ENCODE data around the gene DUXA. TPM values are rescaled to one million over a fixed set of nuclear protein-coding genes. Genes with fewer than 3 reads are reported as not detected.
"Not testable (repeated sequence)": the region's sequence is repeated elsewhere in the genome, so short reads cannot be mapped to it uniquely, and the experiment has no call there.

The DUXA gene
- polyA plus RNA-seq, 3 donors = not detected

DNA sequence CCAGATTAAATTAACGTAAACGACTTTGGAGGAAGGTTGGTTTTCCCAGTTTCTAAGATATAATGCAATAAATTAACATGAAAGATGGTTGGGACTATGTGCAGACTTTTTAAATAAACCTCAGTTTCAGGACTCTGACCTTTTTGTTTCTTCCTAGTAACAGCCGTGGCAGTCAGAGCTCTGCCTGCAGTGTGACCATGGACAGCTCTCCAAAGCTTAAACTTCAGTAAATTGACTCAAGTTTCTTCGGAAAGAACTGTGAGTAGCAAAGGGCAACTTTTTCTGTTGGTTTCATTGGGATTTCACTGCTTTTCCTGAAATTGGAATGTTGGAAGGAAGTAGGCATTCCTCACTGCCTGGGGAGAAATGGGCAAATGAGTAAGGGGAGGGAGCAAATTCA is 43.4 kb downstream of the DUXA start:
- WGBS (ENCODE audit: insufficient coverage) = 60% methylated on average over 2 of the region's 4 CpGs
- H2AFZ ChIP-seq (ENCODE audit: insufficient read depth, low read depth, low read length, poor library complexity, severe bottlenecking) = no peak overlapping the region
- Mint-ChIP-seq H3K4me1 (no peaks in the 10 kb centered on the region), H3K36me3 (no peaks in the 10 kb centered on the region), H3K27me3 (ENCODE audit: low read depth in 3 of 3) (peaks cover 0 to 4% (median 2%) of the 10 kb centered on the region in 3 donors), H3K9me3 (peaks cover 35 to 75% (median 59%) of the 10 kb centered on the region in 7 donors), H3K27ac (no peak overlapping the region), H3K4me3 (no peak overlapping the region)
- no peak overlapping the region for H3K27ac ChIP-seq (ENCODE audit: low read depth in 1 of 2, low read length in 2 of 2)
- no peaks in the 10 kb centered on the region for H3K36me3 ChIP-seq (replicated peaks in 1 of 2; ENCODE audit: control insufficient read depth in 1 of 2, insufficient read depth in 2 of 2, low read length in 2 of 2)
- DNase-seq = no peak
- intact Hi-C loops (cut with micrococcal nuclease) = no loop called here
- H4K20me1 ChIP-seq (ENCODE audit: insufficient read depth, low read length) = no peaks in the 10 kb centered on the region
- H3K9me3 ChIP-seq (replicated peaks in 1 of 2; ENCODE audit: control insufficient read depth in 1 of 2, insufficient read depth in 1 of 2, low read length in 2 of 2) = peaks cover 45 to 47% of the 10 kb centered on the region in 2 donors
- no peak overlapping the region for H3K9ac ChIP-seq (ENCODE audit: insufficient read depth, low read length, poor library complexity, severe bottlenecking)
- H3K27me3 ChIP-seq (ENCODE audit: control insufficient read depth in 2 of 2, insufficient read depth in 2 of 2, low read length in 2 of 2) = no peaks in the 10 kb centered on the region
- no peak overlapping the region for H3K4me2 ChIP-seq (replicated peaks; ENCODE audit: extremely low read depth, low read length, poor library complexity, severe bottlenecking)
- no peak overlapping the region for H3K4me3 ChIP-seq (replicated peaks in 1 of 3; ENCODE audit: low read depth in 2 of 3, low read length in 3 of 3)
- no peaks in the 10 kb centered on the region for H3K4me1 ChIP-seq (ENCODE audit: control insufficient read depth in 1 of 2, insufficient read depth in 2 of 2, low read length in 2 of 2)
- no peaks in the 10 kb centered on the region for H3K79me2 ChIP-seq (ENCODE audit: insufficient read depth, low read length)
- TF ChIP-seq, protein P1, sequence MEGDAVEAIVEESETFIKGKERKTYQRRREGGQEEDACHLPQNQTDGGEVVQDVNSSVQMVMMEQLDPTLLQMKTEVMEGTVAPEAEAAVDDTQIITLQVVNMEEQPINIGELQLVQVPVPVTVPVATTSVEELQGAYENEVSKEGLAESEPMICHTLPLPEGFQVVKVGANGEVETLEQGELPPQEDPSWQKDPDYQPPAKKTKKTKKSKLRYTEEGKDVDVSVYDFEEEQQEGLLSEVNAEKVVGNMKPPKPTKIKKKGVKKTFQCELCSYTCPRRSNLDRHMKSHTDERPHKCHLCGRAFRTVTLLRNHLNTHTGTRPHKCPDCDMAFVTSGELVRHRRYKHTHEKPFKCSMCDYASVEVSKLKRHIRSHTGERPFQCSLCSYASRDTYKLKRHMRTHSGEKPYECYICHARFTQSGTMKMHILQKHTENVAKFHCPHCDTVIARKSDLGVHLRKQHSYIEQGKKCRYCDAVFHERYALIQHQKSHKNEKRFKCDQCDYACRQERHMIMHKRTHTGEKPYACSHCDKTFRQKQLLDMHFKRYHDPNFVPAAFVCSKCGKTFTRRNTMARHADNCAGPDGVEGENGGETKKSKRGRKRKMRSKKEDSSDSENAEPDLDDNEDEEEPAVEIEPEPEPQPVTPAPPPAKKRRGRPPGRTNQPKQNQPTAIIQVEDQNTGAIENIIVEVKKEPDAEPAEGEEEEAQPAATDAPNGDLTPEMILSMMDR (IDR thresholded peaks at IDR 0.05) = no peak

- no peaks in the 10 kb centered on the region for H3K36me3 Mint-ChIP-seq
- H3K27ac Mint-ChIP-seq = no peak overlapping the region
- H3K27me3 ChIP-seq (ENCODE audit: control insufficient read depth in 2 of 2, insufficient read depth in 2 of 2, low read length in 2 of 2) = no peaks in the 10 kb centered on the region
- H3K4me1 Mint-ChIP-seq = no peaks in the 10 kb centered on the region
- peaks cover 0 to 2% (median 1%) of the 10 kb centered on the region in 3 donors for H3K27me3 Mint-ChIP-seq (ENCODE audit: low read depth in 3 of 3)
- H3K9me3 ChIP-seq (replicated peaks in 1 of 2; ENCODE audit: control insufficient read depth in 1 of 2, insufficient read depth in 1 of 2, low read length in 2 of 2) = peaks cover 65 to 74% of the 10 kb centered on the region in 2 donors
- 56% methylated on average over 32 of the region's 32 CpGs for WGBS (ENCODE audit: insufficient coverage)
- no peak overlapping the region for H3K27ac ChIP-seq (ENCODE audit: low read depth in 1 of 2, low read length in 2 of 2)
- intact Hi-C loops (cut with micrococcal nuclease) = no loop called here
- H2AFZ ChIP-seq (ENCODE audit: insufficient read depth, low read depth, low read length, poor library complexity, severe bottlenecking) = no peak overlapping the region
- no peak overlapping the region for H3K9ac ChIP-seq (ENCODE audit: insufficient read depth, low read length, poor library complexity, severe bottlenecking)
- no peak overlapping the region for H3K4me2 ChIP-seq (replicated peaks; ENCODE audit: extremely low read depth, low read length, poor library complexity, severe bottlenecking)
- TF ChIP-seq, protein P1 (IDR thresholded peaks at IDR 0.05) = no peak
- no peak overlapping the region for H3K4me3 Mint-ChIP-seq
- no peaks in the 10 kb centered on the region for H3K36me3 ChIP-seq (replicated peaks in 1 of 2; ENCODE audit: control insufficient read depth in 1 of 2, insufficient read depth in 2 of 2, low read length in 2 of 2)
- no peak overlapping the region for H3K4me3 ChIP-seq (replicated peaks in 1 of 3; ENCODE audit: low read depth in 2 of 3, low read length in 3 of 3)
- no peaks in the 10 kb centered on the region for H3K4me1 ChIP-seq (ENCODE audit: control insufficient read depth in 1 of 2, insufficient read depth in 2 of 2, low read length in 2 of 2)
- no peak for DNase-seq
- no peaks in the 10 kb centered on the region for H3K79me2 ChIP-seq (ENCODE audit: insufficient read depth, low read length)
- H4K20me1 ChIP-seq (ENCODE audit: insufficient read depth, low read length) = no peaks in the 10 kb centered on the region
- peaks cover 35 to 82% (median 68%) of the 10 kb centered on the region in 7 donors for H3K9me3 Mint-ChIP-seq
Measured at GRCh38 chr19:57118848-57119247, 48.4 kb downstream of the DUXA start.

- H2AFZ ChIP-seq (ENCODE audit: insufficient read depth, low read depth, low read length, poor library complexity, severe bottlenecking); H3K27ac ChIP-seq (ENCODE audit: low read depth in 1 of 2, low read length in 2 of 2); H3K27ac Mint-ChIP-seq; H3K27me3 ChIP-seq (ENCODE audit: control insufficient read depth in 2 of 2, insufficient read depth in 2 of 2, low read length in 2 of 2); H3K79me2 ChIP-seq (ENCODE audit: insufficient read depth, low read length); H3K4me3 Mint-ChIP-seq; H3K9ac ChIP-seq (ENCODE audit: insufficient read depth, low read length, poor library complexity, severe bottlenecking); H4K20me1 ChIP-seq (ENCODE audit: insufficient read depth, low read length); H3K4me1 Mint-ChIP-seq; intact Hi-C loops (cut with micrococcal nuclease); DNase-seq; H3K36me3 ChIP-seq (replicated peaks in 1 of 2; ENCODE audit: control insufficient read depth in 1 of 2, insufficient read depth in 2 of 2, low read length in 2 of 2); H3K4me1 ChIP-seq (ENCODE audit: control insufficient read depth in 1 of 2, insufficient read depth in 2 of 2, low read length in 2 of 2); H3K4me2 ChIP-seq (replicated peaks; ENCODE audit: extremely low read depth, low read length, poor library complexity, severe bottlenecking); H3K27me3 Mint-ChIP-seq (ENCODE audit: low read depth in 3 of 3); H3K36me3 Mint-ChIP-seq; H3K4me3 ChIP-seq (replicated peaks in 1 of 3; ENCODE audit: low read depth in 2 of 3, low read length in 3 of 3): not testable (repeated sequence)
- H3K9me3 Mint-ChIP-seq = peaks cover 30 to 81% (median 70%) of the 10 kb centered on the region in 7 donors
- no CpG with 5 or more reads among the region's 7 CpGs for WGBS (ENCODE audit: insufficient coverage)
- H3K9me3 ChIP-seq (replicated peaks in 1 of 2; ENCODE audit: control insufficient read depth in 1 of 2, insufficient read depth in 1 of 2, low read length in 2 of 2) = peaks cover 80 to 88% of the 10 kb centered on the region in 2 donors
Measured at GRCh38 chr19:57113501-57113900, 53.8 kb downstream of the DUXA start.
